Lung (tissue), 12 donors: ENCODE measurements around the gene SORL1. TPM values are rescaled to one million over a fixed set of nuclear protein-coding genes. Genes with fewer than 3 reads are reported as not detected.

Source experiments
- ATAC-seq: fragments of 200-7000 bp; cut with Tn5 transposase; one replicate; pipeline ENCODE4 v1.9.1; 2020; ENCODE audit warnings: moderate number of reproducible peaks; ENCODE audit not compliant: insufficient read depth, low FRiP score
- DNase-seq, 3 donors: peaks; one replicate each; pipeline ENCODE4 v3.0.0-alpha.2; 2013 to 2017
- H3K27ac ChIP-seq, 2 donors: one replicate each; pipeline ENCODE4 v1.5.1; 2013; ENCODE audit warnings: mild to moderate bottlenecking in 2 of 2, moderate library complexity in 2 of 2, control low read depth in 1 of 2, inconsistent platforms in 1 of 2, low read depth in 1 of 2, low read length in 1 of 2
- H3K27me3 ChIP-seq, 3 donors: one replicate each; pipeline ENCODE4 v1.5.1; 2013; ENCODE audit warnings: low read length in 2 of 3; ENCODE audit not compliant: control insufficient read depth in 3 of 3, insufficient read depth in 3 of 3
- H3K36me3 ChIP-seq, 4 donors: one replicate each; pipeline ENCODE4 v1.5.1; 2013; ENCODE audit warnings: low read length in 4 of 4, mild to moderate bottlenecking in 1 of 4, moderate library complexity in 1 of 4; ENCODE audit not compliant: control insufficient read depth in 4 of 4, insufficient read depth in 4 of 4
- H3K4me1 ChIP-seq, 5 donors: one replicate each; pipeline ENCODE4 v1.5.1; 2013; ENCODE audit warnings: low read length in 5 of 5, mild to moderate bottlenecking in 2 of 5, moderate library complexity in 1 of 5; ENCODE audit not compliant: control insufficient read depth in 5 of 5, insufficient read depth in 5 of 5
- H3K4me3 ChIP-seq: one replicate; pipeline ENCODE4 v1.5.1; 2013; ENCODE audit warnings: mild to moderate bottlenecking, control low read depth, moderate library complexity
- H3K9ac ChIP-seq, 2 donors: one replicate each; pipeline ENCODE4 v1.5.1; 2013; ENCODE audit warnings: low read length in 2 of 2, control low read depth in 1 of 2; ENCODE audit not compliant: insufficient read depth in 1 of 2
- H3K9me3 ChIP-seq, 4 donors: one replicate each; pipeline ENCODE4 v1.5.1; 2013; ENCODE audit warnings: low read length in 3 of 4, mild to moderate bottlenecking in 1 of 4, moderate library complexity in 1 of 4; ENCODE audit not compliant: control insufficient read depth in 4 of 4, insufficient read depth in 3 of 4
- WGBS, 2 donors: extraction: QIAGEN DNeasy Blood & Tissue Kit; methylation state at CpG; one replicate each; pipeline ENCODE4 v1.1.7; 2013; 5-methylcytosine and 5-hydroxymethylcytosine counted together
- polyA plus RNA-seq, 2 donors: library from polyadenylated mRNA; stranded (reverse); fragments of 200-250 nt; gene quantifications; one replicate each; pipeline ENCODE4 v1.2.1, GENCODE V29; 2013
- total RNA-seq, 2 donors: library from RNA; depleted of rRNA in 1 of 2; stranded (reverse); fragments of >200 nt in 1 of 2; gene quantifications; one replicate each; pipeline ENCODE4 v1.2.1, GENCODE V29; 2014 to 2021
- TF ChIP-seq, protein P1 (sequence below): IDR thresholded peaks from 2 replicates; pipeline ENCODE4 v1.5.1; 2012; ENCODE audit warnings: mild to moderate bottlenecking; ENCODE audit errors: control extremely low read depth, extremely low read depth
- donor health status: control.
- donor health status: control.
- donor health status: Bipolar disorder and iron deficiency.
- donor health status: healthy.
- donor health status: DM: yes; HTN: yes; CAD: no.

The SORL1 gene
- total and polyA plus RNA-seq, 4 donors, result 1.9 to 67.0 (median 49.2) TPM

DNA sequence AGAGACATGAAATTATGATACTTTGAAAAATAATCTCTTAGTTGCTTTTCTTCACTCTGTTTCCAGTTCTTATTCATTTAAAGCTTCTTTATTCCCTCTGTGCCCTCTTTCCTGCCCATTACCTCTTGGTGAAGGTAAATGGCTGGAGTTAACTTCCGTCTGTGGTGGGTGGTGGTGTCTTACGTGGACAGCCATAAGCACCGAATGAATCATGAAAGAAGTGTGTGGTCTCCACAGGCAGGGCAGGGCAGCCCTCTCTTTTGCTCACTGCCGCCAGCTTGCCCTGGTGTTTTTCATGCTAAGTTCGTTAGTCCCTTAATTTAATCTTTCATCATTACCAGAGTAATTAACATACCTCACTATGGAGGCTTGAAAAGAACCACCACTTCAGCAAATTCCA is 99.3 kb downstream of the SORL1 start:
- no peak overlapping the region for H3K9ac ChIP-seq
- 78 to 90% methylated on average over 5 of the region's 5 CpGs for WGBS, 2 donors
- no peaks in the 10 kb centered on the region for H3K9me3 ChIP-seq
- no peak for DNase-seq
- H3K4me3 ChIP-seq, result no peak overlapping the region
- H3K27me3 ChIP-seq, result no peaks in the 10 kb centered on the region
- TF ChIP-seq, protein P1, sequence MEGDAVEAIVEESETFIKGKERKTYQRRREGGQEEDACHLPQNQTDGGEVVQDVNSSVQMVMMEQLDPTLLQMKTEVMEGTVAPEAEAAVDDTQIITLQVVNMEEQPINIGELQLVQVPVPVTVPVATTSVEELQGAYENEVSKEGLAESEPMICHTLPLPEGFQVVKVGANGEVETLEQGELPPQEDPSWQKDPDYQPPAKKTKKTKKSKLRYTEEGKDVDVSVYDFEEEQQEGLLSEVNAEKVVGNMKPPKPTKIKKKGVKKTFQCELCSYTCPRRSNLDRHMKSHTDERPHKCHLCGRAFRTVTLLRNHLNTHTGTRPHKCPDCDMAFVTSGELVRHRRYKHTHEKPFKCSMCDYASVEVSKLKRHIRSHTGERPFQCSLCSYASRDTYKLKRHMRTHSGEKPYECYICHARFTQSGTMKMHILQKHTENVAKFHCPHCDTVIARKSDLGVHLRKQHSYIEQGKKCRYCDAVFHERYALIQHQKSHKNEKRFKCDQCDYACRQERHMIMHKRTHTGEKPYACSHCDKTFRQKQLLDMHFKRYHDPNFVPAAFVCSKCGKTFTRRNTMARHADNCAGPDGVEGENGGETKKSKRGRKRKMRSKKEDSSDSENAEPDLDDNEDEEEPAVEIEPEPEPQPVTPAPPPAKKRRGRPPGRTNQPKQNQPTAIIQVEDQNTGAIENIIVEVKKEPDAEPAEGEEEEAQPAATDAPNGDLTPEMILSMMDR, result no peak
- no peaks in the 10 kb centered on the region for H3K4me1 ChIP-seq
- H3K27ac ChIP-seq, result no peak overlapping the region
- no peak for ATAC-seq
- peaks cover 0 to 22% (median 8%) of the 10 kb centered on the region in 4 donors for H3K36me3 ChIP-seq

DNA sequence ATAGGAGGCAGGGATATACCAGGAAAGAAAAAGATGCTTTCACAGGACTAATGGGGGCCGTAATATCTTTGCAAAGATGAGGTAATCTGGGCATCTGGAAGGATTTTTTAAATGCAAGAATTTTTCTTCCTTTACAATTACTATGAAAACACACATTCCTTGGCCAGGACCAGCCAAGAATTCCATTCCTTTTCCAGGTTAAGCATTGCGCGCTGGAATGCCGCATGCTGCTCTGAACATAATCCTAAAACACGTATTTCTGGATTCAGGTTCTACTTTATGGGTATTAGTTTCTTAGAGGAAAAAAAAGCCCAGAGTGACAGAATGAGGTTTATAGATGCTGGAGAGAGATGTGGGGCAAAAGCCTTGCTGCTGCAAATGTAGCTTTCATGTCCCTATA is 100.0 kb downstream of the SORL1 start:
- no peak for DNase-seq
- no peak overlapping the region for H3K9ac ChIP-seq
- no peaks in the 10 kb centered on the region for H3K9me3 ChIP-seq
- no peaks in the 10 kb centered on the region for H3K27me3 ChIP-seq
- H3K36me3 ChIP-seq, result peaks cover 0 to 17% (median 8%) of the 10 kb centered on the region in 4 donors
- H3K27ac ChIP-seq, result no peak overlapping the region
- TF ChIP-seq, protein P1, result no peak
- H3K4me3 ChIP-seq, result no peak overlapping the region
- H3K4me1 ChIP-seq, result no peaks in the 10 kb centered on the region
- ATAC-seq, result no peak
- 90 to 93% methylated on average over 5 of the region's 5 CpGs for WGBS, 2 donors

DNA sequence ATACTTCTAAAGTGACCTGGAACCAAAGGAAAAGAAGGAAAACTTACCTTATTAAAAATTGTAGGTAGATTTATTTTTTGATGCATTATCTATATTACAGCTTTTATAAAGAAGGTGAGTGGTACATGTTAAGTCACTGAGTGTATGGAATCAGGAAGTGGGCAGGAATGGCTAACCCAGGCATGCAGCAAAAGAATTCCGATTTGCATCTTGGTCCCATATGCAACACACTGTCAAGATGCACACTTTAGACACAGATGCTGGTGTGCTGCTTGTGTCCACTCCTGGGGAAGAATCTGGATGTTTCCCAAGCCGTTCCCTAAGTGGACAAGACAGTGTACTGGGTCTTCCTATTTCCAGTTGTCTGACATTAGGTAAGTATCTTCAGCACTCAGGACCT is 100.5 kb downstream of the SORL1 start:
- Histone ChIP-seq H3K27ac (no peak overlapping the region), H3K9ac (no peak overlapping the region), H3K27me3 (no peaks in the 10 kb centered on the region), H3K9me3 (no peaks in the 10 kb centered on the region), H3K4me3 (no peak overlapping the region), H3K4me1 (no peaks in the 10 kb centered on the region), H3K36me3 (peaks cover 0 to 14% (median 8%) of the 10 kb centered on the region in 4 donors)
- no peak for DNase-seq
- no peak for ATAC-seq
- TF ChIP-seq, protein P1, result no peak
- WGBS, 2 donors, result 74 to 97% methylated on average over 2 of the region's 2 CpGs

DNA sequence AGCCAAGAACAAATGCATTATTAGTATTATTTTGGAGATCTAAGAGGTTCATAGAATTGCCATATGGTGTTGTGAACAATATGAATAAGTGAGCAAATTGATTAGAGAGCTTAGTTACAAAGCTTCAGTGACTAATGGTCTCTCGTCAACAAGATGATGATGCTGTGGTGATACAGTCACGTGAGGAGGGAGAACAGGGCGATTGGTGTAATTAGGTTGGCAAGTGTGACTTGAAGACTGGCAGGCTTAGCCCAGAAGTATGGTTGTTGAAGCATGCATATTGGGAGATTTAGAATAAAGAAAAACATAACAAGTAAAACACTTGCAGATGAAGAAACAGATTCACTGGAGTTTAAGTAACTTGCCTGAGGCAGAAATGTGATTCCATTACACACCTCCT is 101.3 kb downstream of the SORL1 start:
- Histone ChIP-seq H3K9ac (no peak overlapping the region), H3K4me3 (no peak overlapping the region), H3K27ac (no peak overlapping the region), H3K9me3 (no peaks in the 10 kb centered on the region), H3K27me3 (no peaks in the 10 kb centered on the region), H3K36me3 (peaks cover 0 to 14% (median 7%) of the 10 kb centered on the region in 4 donors), H3K4me1 (no peaks in the 10 kb centered on the region)
- TF ChIP-seq, protein P1, result no peak
- DNase-seq (no peak), ATAC-seq (no peak)
- WGBS, 2 donors, result 81 to 91% methylated on average over 3 of the region's 3 CpGs
